GM18909 (cell line): ENCODE data around the gene NUDT3.

Experiments used
- ATAC-seq: cut with Tn5 transposase; IDR thresholded peaks from one replicate; pipeline ENCODE4 v1.9.1; 2021; ENCODE audit warnings: mild to moderate bottlenecking; ENCODE audit not compliant: unreplicated experiment, poor library complexity

The NUDT3 gene

GRCh38 chr6:34301408-34301807, 91.1 kb downstream of the NUDT3 start:
- ATAC-seq = no peak

GRCh38 chr6:34300332-34300751, 92.1 kb downstream of the NUDT3 start:
- no peak for ATAC-seq

GRCh38 chr6:34298941-34299340, 93.5 kb downstream of the NUDT3 start:
- no peak for ATAC-seq

GRCh38 chr6:34295721-34296120, 96.7 kb downstream of the NUDT3 start:
- peak; percentile 86 for ATAC-seq

- ATAC-seq = no peak
Observed at GRCh38 chr6:34292954-34293353, 99.5 kb downstream of the NUDT3 start.

- ATAC-seq = no peak
Observed at GRCh38 chr6:34289137-34289536, 103.3 kb downstream of the NUDT3 start.

DNA sequence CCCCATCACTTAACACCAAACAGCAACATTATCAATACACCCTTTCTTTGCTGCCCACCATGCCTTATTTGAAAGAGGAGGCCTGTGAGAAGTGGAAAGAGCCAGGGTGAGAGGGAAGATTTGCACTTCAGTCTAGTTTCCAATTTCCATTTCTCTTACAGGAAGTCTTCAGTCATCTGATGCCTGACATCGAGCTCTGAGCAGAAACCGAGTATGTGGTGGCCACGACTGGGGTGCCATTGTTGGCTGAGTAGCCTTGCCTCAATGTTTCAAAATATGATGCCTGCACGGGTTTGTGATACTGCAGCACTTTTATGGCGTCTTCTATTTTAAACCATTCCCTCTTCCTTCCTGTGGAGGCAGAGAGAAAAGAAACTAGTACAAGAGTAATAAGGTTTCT, 103.9 kb downstream of the NUDT3 start:
- ATAC-seq = no peak

DNA sequence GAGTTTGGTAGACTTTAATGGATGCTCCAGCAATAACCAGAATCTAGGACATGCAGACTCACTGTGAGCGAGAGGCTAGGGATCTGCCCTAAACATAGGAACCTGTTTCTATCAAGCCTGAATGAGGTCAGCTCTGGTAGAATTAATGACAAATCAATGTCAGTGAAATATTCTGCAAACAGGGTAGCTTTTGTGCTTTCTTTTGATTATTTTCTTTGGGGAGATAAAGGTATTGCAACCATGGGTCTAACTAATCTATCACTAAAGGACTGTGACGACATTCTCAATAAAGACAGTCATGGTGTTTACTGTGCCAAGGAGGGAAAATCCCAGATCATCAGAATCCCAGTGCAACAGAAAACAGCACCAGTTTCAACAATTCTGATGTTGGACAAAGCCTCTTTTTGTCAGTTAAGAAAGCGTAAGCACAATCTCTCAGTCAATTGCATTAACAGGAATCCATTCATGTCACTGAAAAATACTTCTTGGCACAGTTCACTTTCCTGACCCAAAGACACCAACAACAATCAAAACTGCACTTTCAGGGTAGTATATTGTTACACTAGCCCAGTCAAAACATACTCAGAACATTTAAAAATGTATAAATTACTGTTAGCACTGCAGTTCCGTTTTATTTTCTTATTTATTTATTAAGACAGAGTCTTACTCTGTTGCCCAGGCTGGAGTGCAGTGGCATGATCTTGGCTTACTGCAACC, 106.9 kb downstream of the NUDT3 start:
- no peak for ATAC-seq

DNA sequence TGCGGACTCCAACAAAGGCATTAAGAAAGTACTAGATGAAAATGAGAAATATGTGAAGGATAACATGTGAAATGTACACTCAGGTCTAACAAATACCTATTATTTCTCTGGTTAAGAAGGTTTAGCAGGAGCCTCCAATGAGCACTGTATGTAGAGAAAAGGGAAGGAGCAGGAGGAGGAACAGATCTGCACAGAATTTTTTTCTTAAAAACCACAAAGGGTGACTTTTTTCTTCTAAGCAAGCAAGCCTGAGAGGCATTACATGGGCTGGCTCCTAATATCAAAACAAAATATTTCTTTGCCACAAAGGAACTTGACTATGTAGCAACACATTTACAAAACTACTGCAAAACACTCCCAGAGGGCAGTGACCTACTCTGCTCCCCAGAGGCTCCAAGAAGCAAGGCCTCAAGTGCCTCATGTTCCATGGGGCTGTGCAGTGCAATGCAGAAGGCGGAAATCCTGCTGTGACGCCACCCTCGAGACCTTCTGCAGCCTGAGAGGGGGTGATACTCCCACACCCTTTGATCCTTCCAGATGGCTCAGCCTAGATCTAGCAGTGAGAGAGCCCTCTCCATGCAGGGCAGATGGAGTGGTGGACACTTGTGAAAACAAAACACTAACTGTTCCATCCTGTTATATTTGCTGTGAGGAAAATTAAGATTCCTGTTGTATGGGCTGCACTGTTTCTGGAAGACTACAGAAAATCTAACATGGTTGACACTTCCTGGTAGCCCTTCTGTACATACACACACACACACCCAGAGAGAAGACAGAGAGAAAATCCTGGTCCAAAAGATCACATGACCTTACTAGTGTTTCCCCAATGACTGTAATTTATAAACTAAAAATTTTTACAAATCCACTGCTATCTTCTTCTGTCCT, 107.7 kb downstream of the NUDT3 start:
- no peak for ATAC-seq

- ATAC-seq = no peak
Observed at GRCh38 chr6:34281702-34282334, 110.7 kb downstream of the NUDT3 start.

GRCh38 chr6:34280216-34280615, 112.3 kb downstream of the NUDT3 start:
- no peak for ATAC-seq

DNA sequence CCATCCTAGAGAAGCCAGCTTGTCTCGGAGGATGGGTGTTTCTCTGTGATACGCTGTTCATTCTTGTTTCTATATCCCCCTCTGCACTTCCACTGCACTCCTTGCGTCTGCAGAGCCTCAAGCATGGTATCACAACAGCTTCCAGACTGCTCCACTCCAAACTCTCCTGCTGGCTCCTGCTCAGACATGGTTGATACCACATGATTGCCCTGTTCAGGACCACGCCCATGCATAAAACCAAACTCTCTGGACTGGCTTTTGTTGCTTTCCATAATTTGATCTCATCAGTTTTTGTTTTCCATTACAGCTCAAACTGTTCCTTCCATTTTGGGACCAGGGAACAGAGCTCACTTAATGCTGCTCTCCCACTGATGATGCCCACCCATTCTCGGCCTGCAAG, 113.6 kb downstream of the NUDT3 start:
- no peak for ATAC-seq

GRCh38 chr6:34277763-34278112, 114.7 kb downstream of the NUDT3 start:
- ATAC-seq = no peak

DNA sequence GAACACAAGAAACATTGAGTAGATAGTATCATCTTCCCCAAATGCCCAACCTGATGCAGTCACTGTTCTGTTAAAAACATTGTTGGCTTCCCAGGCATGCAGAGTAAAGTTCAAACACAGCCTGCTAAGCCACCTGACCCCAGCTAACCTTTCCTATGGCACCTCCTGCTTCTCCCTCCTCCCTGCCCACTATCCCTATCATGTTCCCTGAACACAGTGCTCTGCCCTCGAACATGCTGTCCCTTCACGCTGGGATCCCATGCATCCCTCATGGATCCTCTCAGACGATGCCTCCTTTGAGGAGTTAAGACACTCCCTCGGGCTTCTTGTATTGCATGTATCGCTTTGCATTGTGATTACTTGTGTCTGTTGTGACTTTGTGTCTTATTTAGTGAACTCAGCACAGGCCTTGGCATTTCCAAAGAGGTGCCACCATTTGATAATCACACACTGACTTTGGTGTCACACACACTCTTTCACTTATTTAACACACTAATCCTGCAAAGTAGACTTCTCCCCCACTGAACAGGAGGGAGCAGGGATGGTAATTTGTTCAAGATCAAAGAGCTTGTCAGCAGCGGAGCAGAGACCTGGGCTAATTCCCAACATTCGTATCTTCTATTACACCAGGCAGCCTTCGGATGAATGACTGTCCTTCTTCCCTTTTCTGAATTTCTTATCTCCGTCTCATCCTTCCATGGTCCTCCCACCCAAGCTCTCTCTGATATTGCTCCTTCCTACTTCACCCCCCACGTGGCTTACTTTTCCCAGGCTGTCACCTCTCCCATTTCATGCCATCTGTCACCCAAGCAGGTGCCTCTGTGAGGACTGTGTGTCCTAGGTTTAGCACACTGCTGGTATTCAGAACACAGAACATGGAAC, 115.3 kb downstream of the NUDT3 start:
- no peak for ATAC-seq

DNA sequence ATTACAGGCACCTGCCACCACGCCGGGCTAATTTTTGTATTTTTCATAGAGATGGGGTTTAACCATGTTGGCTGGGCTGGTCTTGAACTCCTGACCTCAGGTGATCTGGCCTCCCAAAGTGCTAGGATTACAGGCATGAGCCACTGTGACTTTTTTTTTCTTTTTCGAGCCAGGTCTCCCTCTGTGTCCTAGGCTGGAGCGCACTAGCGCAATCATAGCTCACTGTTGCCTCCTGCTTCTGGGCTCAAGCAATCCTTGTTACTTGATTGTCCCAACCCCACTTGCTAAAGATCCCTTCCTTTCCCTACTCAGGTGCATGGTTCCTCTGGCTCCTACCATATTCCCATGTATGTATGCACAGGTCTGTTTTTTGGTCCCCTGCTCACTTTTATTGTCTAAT, 116.3 kb downstream of the NUDT3 start:
- ATAC-seq = no peak

DNA sequence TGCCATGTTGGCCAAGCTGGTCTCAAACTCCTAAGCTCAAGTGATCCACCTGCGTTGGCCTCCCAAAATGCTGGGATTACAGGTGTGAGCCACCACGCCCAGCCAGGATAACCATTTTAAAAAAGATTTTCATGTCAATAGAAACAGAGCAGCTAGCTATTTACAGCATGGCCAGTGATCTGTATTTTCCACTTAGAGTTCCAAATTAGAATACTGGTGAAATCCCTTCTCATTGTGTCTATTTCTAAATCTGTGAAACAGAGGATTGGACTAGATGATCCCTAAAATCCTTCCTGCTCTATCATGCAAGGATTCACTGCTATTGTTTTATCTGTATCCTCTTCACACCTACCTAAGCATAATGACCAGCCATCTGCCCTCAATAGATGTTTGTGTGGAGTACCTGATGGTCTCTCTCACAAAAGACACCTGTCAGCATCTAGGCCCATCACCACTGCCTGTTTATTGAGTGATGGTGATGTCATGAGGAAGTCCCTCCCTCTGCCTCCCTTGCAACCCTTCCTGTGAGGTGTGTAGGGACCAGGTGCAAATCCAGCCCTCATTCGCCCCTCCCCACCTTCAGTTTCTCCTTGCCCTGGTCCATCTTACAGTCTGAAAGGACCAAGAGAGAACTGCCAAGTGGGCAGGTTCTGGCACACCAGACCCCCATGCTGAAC, 117.2 kb downstream of the NUDT3 start:
- ATAC-seq = no peak

DNA sequence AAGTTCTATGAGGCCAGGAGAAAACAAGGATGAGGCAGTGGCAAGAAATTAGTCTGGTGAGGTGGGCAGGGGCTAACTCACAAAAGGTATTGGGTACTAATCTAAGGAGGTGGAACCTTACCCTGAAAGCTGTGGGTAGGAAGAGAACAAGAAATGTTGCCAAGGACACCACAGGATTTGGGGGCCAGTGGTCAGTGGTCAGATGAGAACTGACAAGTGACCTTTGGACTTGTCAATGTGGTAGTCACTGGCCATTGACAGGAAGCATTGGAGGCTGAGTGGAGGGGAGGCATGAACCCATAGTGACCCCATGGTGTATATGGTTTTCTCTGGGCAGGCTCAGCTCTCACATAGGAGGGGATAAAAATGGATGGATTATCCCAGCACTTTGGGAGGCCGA, 118.3 kb downstream of the NUDT3 start:
- no peak for ATAC-seq

DNA sequence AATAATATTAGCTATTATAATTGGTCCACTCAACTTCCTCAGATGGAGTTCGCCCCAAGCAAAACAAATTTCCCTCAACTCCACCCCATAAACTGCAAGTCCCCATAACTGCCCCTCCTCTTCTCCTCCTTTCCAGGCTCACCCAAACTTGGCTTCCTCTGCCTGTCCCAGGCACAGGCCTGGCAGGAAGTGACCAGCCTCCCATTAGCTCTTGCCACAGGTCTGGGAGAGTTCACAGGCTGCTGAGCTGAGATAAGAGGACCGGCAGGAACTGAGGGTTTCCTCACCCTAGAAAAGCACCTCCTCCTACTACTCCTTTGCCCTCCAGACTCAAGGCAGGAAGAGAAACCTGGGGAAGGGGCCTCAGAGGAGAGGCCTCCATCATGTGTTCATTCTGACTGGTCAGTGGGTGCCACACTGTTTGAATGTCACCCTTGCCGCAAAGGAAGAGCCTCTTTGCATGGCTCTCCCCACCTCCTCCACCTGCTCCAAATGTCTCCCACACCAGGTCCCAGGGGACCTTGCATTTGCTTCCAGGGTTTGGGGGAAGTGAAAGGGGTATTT, 119.1 kb downstream of the NUDT3 start:
- no peak for ATAC-seq
